ENCODE results near the gene APCDD1L. TPM values are rescaled to one million over a fixed set of nuclear protein-coding genes. Genes with fewer than 3 reads are reported as not detected.

APCDD1L gene
- total RNA-seq, 1 donor from 2014 or later: 16.4 TPM

GRCh38 chr20:58531657-58532056, 16.5 kb upstream of the APCDD1L start:
- DNase-seq (ENCODE audit: low read depth) (no peak), FAIRE-seq (no peak)
- Mint-ChIP-seq H3K27ac (ENCODE audit: unreplicated experiment) (no peak overlapping the region), H3K9me3 (ENCODE audit: unreplicated experiment) (peaks cover 30% of the 10 kb centered on the region), H3K36me3 (ENCODE audit: low read depth, unreplicated experiment) (peaks cover 14% of the 10 kb centered on the region), H3K27me3 (ENCODE audit: low read depth, unreplicated experiment) (no peaks in the 10 kb centered on the region), H3K4me3 (ENCODE audit: unreplicated experiment) (no peak overlapping the region), H3K4me1 (ENCODE audit: low read depth, unreplicated experiment) (no peaks in the 10 kb centered on the region)
- no peaks in the 10 kb centered on the region for H3K27me3 ChIP-seq (ENCODE audit: insufficient read depth, low read length)
- no peaks in the 10 kb centered on the region for H3K4me1 ChIP-seq (ENCODE audit: insufficient read depth, low read length)
- no peaks in the 10 kb centered on the region for H3K36me3 ChIP-seq (ENCODE audit: insufficient read depth, low read length)
- H3K9me3 ChIP-seq (ENCODE audit: insufficient read depth, low read depth, low read length): no peaks in the 10 kb centered on the region
- no peak overlapping the region for H3K9ac ChIP-seq (ENCODE audit: low read length)
- H3K27ac ChIP-seq (ENCODE audit: low read depth, low read length): no peak overlapping the region
- H3K4me3 ChIP-seq (ENCODE audit: insufficient read depth, low read depth, low read length): no peak overlapping the region
- H3K4me2 ChIP-seq (ENCODE audit: low read length): no peak overlapping the region
- no peak for TF ChIP-seq CTCF (IDR thresholded peaks at IDR 0.05; ENCODE audit: insufficient read depth, low read depth, low read length)
- no peak for TF ChIP-seq EZH2 (IDR thresholded peaks at IDR 0.05; ENCODE audit: insufficient read depth, low read length)
- no peaks in the 10 kb centered on the region for H4K20me1 ChIP-seq (ENCODE audit: insufficient read depth, low read length)
- H3K79me2 ChIP-seq (ENCODE audit: insufficient read depth, low read length): no peaks in the 10 kb centered on the region
- H2AFZ ChIP-seq (ENCODE audit: low read depth, low read length): no peak overlapping the region

- no peak overlapping the region for H3K4me3 ChIP-seq (ENCODE audit: insufficient read depth, low read depth, low read length)
- H3K36me3 ChIP-seq (ENCODE audit: insufficient read depth, low read length): no peaks in the 10 kb centered on the region
- H3K9me3 ChIP-seq (ENCODE audit: insufficient read depth, low read depth, low read length): peaks cover 2% of the 10 kb centered on the region
- H2AFZ ChIP-seq (ENCODE audit: low read depth, low read length): no peak overlapping the region
- H3K27ac Mint-ChIP-seq (ENCODE audit: unreplicated experiment): no peak overlapping the region
- no peaks in the 10 kb centered on the region for H4K20me1 ChIP-seq (ENCODE audit: insufficient read depth, low read length)
- H3K9ac ChIP-seq (ENCODE audit: low read length): no peak overlapping the region
- no peak overlapping the region for H3K4me3 Mint-ChIP-seq (ENCODE audit: unreplicated experiment)
- TF ChIP-seq CTCF (IDR thresholded peaks at IDR 0.05; ENCODE audit: insufficient read depth, low read depth, low read length) (no peak), EZH2 (IDR thresholded peaks at IDR 0.05; ENCODE audit: insufficient read depth, low read length) (no peak)
- H3K79me2 ChIP-seq (ENCODE audit: insufficient read depth, low read length): no peaks in the 10 kb centered on the region
- no peaks in the 10 kb centered on the region for H3K27me3 Mint-ChIP-seq (ENCODE audit: low read depth, unreplicated experiment)
- DNase-seq (ENCODE audit: low read depth) (no peak), FAIRE-seq (no peak)
- H3K4me1 ChIP-seq (ENCODE audit: insufficient read depth, low read length): no peaks in the 10 kb centered on the region
- no peak overlapping the region for H3K4me2 ChIP-seq (ENCODE audit: low read length)
- H3K27ac ChIP-seq (ENCODE audit: low read depth, low read length): no peak overlapping the region
- peaks cover 34% of the 10 kb centered on the region for H3K9me3 Mint-ChIP-seq (ENCODE audit: unreplicated experiment)
- H3K27me3 ChIP-seq (ENCODE audit: insufficient read depth, low read length): no peaks in the 10 kb centered on the region
- H3K4me1 Mint-ChIP-seq (ENCODE audit: low read depth, unreplicated experiment): no peaks in the 10 kb centered on the region
- H3K36me3 Mint-ChIP-seq (ENCODE audit: low read depth, unreplicated experiment): peaks cover 16% of the 10 kb centered on the region
Measured at GRCh38 chr20:58531063-58531462, 15.9 kb upstream of the APCDD1L start.

- H3K27me3 Mint-ChIP-seq (ENCODE audit: low read depth, unreplicated experiment): no peaks in the 10 kb centered on the region
- FAIRE-seq (no peak), DNase-seq (ENCODE audit: low read depth) (no peak)
- Histone ChIP-seq H4K20me1 (ENCODE audit: insufficient read depth, low read length) (no peaks in the 10 kb centered on the region), H3K79me2 (ENCODE audit: insufficient read depth, low read length) (no peaks in the 10 kb centered on the region), H3K4me3 (ENCODE audit: insufficient read depth, low read depth, low read length) (no peak overlapping the region), H3K27me3 (ENCODE audit: insufficient read depth, low read length) (no peaks in the 10 kb centered on the region), H3K4me1 (ENCODE audit: insufficient read depth, low read length) (peaks cover 19% of the 10 kb centered on the region), H3K27ac (ENCODE audit: low read depth, low read length) (no peak overlapping the region), H3K9ac (ENCODE audit: low read length) (no peak overlapping the region), H3K9me3 (ENCODE audit: insufficient read depth, low read depth, low read length) (peaks cover 14% of the 10 kb centered on the region), H3K4me2 (ENCODE audit: low read length) (no peak overlapping the region), H3K36me3 (ENCODE audit: insufficient read depth, low read length) (no peaks in the 10 kb centered on the region), H2AFZ (ENCODE audit: low read depth, low read length) (no peak overlapping the region)
- no peak overlapping the region for H3K27ac Mint-ChIP-seq (ENCODE audit: unreplicated experiment)
- no peak for TF ChIP-seq CTCF (IDR thresholded peaks at IDR 0.05; ENCODE audit: insufficient read depth, low read depth, low read length)
- TF ChIP-seq EZH2 (IDR thresholded peaks at IDR 0.05; ENCODE audit: insufficient read depth, low read length): no peak
- H3K36me3 Mint-ChIP-seq (ENCODE audit: low read depth, unreplicated experiment): peaks cover 14% of the 10 kb centered on the region
- H3K4me1 Mint-ChIP-seq (ENCODE audit: low read depth, unreplicated experiment): peaks cover 14% of the 10 kb centered on the region
- H3K4me3 Mint-ChIP-seq (ENCODE audit: unreplicated experiment): no peak overlapping the region
- H3K9me3 Mint-ChIP-seq (ENCODE audit: unreplicated experiment): peaks cover 33% of the 10 kb centered on the region
Measured at GRCh38 chr20:58528412-58528811, 13.2 kb upstream of the APCDD1L start.
